LHCN-M2 (cell line): ENCODE results near the gene CABCOCO1. TPM values are rescaled to one million over a fixed set of nuclear protein-coding genes. Genes with fewer than 3 reads are reported as not detected.
"Not testable (repeated sequence)": the region's sequence is repeated elsewhere in the genome, so short reads cannot be mapped to it uniquely, and the experiment has no call there.

Experiments used
- DNase-seq: peaks from one replicate; pipeline ENCODE4 v3.0.0-alpha.2; 2012; ENCODE audit warnings: low read depth
- total RNA-seq: library from RNA; depleted of rRNA; stranded (reverse); fragments of >200 nt; gene quantifications from 2 replicates; pipeline ENCODE4 v1.2.3, GENCODE V29; 2014

CABCOCO1 gene
- total RNA-seq, 1 experiment from 2014 or later = 0.40 TPM

- peak; percentile 53 for DNase-seq
These were observed 20.1 kb upstream of the CABCOCO1 start for GRCh38 chr10:61642676-61643075.

DNA sequence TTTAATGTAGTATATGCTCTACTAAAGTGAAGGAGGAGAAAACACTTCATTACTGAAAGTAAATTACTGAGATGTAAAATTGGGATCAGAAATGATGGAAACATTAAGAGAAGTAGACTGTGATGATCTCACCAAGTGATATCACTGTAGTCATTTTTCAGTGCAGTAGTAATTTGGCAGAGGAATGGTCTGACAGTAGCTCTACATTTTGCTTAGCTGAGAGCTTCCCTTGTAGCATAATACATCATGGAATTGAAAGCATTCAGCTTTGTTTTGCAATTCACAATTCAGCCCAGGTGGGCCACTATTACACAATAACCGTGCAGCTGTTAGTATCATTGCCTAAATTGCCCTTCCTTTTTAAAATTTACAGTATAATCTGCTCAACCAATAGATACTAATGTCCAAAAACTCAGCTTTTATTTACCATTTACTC lies 19.4 kb upstream of the CABCOCO1 start:
- peak; percentile 53 for DNase-seq

GRCh38 chr10:61653699-61654098 lies 9.0 kb upstream of the CABCOCO1 start:
- DNase-seq = no peak

DNA sequence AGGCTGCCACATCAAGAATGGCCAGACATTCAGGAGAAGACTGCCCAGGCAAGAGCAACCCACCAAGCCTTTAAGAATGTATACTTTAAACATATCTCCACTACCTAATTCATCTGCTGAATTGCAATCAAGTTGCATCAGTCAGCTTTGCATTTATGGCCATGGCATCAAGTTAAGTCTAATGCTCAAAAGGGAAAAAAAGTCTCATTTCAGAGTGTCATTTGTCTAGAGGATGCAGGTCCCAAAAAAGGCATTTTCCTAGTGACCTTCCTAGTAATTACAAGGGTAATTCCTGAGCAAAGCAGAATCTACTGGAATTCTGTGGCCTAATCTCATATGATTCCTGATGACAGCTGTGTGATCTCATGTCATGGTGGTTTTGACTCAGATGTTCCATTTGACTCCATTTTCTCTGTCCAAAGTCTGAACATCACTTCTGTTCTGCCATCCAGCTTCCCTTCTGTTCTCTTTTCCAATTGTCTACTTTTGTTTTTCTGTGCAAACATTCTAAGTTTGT lies 7.3 kb upstream of the CABCOCO1 start:
- DNase-seq = peak; percentile 87

DNA sequence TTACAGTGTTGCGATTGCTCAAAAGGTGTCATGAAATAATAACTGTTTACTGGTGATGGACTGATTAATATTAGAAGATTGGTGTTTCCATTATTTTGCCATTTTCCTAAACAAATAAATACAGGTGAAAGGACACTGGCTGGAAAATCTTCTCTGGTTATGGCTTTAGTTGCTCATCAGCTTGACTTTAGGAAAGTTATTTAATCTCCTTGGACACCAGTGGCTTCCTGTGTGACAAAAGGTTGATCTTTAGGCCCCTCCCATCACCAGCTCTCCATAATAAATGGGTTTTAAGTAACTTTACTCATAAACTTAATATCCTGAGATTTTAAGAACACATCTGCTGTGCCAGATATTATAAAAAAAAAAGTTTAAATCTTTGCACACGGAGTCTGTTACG lies 737 bp downstream of the CABCOCO1 start:
- DNase-seq = no peak

DNA sequence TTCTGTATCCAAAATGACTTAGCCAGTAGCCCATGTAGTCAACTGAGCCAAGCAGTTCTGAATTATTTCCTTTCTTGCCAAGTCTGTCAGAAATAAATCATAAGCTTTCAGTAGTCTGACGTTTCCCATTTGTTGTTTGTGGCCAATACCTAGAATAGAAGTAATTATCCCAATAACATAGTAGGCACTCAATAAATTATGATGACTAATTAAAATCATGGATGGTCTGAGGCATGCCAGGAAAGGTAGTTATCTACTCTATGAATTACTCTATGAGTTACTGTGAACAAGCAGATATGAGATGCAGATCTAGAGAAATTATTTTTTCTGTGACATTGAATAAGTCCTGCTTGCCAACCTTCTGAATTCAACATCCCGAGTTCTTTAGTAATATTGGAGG lies 2.3 kb downstream of the CABCOCO1 start:
- DNase-seq = no peak

- DNase-seq = no peak
These were observed 6.5 kb downstream of the CABCOCO1 start for GRCh38 chr10:61669161-61669725.

DNA sequence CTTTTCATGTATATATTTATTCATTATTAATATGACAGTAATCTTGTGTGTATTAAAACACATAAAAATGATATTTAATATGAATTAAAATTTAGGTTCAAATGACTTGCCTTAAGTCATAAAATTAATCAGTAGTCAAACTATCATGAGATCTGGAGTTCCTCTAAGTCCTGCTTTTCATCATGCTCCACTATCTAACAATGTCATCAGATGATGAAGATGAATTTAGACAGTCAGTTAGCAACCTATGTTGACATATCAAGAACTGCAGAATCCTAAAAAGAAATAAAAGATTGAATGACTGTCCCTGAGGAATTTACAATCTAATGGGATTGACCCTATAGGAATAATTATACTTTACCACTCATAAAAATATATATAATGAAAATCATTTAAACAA lies 7.1 kb downstream of the CABCOCO1 start:
- DNase-seq = no peak

DNA sequence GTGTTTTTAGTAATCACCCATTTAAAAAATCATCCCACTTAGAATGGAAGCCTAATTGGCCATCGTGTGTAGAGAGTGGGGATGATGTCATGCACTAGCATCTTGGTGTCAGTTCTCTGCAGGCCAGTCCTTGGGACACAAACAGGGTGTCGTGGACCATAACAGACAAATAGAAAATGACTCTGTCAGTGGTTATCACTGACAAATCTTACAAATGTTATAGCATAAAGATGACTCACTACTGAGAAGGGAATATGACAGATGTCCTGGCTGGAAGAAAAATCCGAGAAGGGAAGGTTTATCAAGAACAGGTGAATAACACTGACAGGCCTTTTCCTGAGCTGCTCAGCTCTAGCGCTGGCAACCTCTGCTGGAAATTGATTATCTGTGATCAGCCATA lies 10.6 kb downstream of the CABCOCO1 start:
- no peak for DNase-seq

GRCh38 chr10:61682323-61682722 lies 19.6 kb downstream of the CABCOCO1 start:
- no peak for DNase-seq

- no peak for DNase-seq
These were observed 20.6 kb downstream of the CABCOCO1 start for GRCh38 chr10:61683319-61683718.

GRCh38 chr10:61684894-61685507 lies 22.3 kb downstream of the CABCOCO1 start:
- no peak for DNase-seq

GRCh38 chr10:61688551-61689308 lies 26.0 kb downstream of the CABCOCO1 start:
- no peak for DNase-seq

GRCh38 chr10:61691667-61692066 lies 28.9 kb downstream of the CABCOCO1 start:
- not testable (repeated sequence) for DNase-seq

GRCh38 chr10:61692447-61693010 lies 29.8 kb downstream of the CABCOCO1 start:
- no peak for DNase-seq

GRCh38 chr10:61698968-61699655 lies 36.4 kb downstream of the CABCOCO1 start:
- no peak for DNase-seq

DNA sequence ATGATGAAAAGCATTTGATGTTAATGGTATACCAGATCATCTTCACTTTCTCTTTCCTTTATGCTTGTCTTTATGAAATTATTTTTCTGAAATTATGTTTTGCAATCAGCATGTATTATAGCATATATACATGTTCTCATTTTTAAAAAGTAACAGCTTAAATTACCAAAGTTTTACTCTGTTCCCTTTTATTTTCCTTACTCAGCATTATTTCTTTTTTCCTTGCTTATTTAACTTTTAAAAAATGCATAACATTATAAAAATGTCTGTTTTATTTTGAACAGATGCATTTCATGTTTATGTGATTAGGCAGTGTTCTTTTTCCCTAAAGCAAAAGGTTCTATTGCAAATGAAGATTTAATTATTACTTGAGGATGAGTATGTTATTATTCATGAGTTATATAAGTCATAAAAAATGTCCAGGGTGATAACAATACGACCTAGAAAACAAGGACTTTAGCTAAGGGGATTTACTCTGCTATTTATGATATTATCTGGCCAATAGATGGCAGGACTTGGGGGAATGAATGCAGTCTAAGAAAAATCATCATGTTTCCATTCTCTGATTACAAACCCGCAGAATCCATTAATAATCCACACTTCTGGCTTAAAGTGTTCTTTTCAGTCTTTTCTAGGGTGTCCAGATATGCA lies 38.5 kb downstream of the CABCOCO1 start:
- peak; percentile 22 for DNase-seq

- DNase-seq = peak; percentile 2
These were observed 39.0 kb downstream of the CABCOCO1 start for GRCh38 chr10:61701706-61702105.

DNA sequence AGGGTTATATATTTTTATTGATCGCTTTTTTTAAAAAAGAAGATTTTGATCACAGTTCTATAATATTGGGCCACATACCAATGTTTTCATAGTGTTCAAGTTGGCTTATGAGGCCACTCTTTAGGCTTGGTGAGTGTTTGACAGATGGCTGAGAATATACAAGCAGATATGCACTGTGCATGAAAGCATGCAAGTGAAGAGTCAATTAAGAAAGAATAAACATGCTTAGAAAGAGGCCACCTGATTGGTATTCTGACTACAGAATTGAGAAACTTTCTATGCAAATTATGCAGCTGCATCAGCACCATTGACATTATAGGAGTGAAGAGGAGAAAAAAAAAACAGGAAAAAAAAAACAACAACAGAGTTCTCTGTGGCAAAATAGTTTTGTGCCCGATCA lies 39.9 kb downstream of the CABCOCO1 start:
- no peak for DNase-seq

DNA sequence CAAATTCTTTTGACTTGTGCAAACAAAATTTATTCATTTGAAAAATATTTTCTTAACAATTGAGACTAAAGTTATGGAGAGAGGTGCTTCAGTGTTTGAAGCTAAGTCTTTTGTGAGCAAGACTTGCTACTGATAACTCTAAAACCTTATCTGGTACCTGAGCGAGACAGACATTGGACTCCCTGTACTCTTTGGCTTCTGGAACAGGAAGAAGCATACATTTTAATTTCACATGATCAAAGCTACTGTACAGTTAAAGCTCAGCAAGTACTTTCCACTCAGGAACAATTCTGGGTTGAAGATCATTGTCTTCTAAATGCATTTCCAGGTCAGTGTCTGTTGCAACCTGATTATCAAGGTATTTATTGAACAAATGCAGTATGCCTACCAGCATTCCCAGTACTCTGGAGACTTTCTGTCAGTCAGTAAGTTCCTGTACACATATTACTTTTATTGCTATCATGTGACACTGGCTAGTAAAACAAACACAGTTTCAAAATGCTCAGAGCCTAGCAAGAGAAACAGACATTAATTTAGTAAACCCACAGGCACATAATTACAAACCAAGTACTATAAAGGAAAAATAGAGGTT lies 42.4 kb downstream of the CABCOCO1 start:
- DNase-seq = no peak

DNA sequence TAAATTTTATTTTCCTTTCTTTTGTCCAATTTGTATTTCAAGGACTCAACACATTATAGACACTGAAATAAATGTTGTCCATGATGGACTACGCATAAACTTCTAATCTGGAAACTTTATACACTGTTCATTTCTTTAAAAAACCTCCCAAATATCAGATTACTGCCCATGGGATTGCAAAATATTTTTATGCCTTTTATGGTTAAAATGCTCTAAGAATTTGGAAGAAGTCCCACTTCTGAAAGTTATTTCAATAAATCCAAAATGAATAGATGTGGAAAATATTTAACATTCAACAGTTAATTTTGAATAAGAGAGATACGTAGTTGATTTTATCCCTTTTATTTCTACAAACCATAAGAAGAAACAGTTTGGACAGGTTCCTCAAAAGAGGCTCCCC lies 46.1 kb downstream of the CABCOCO1 start:
- DNase-seq = peak; percentile 33
